GM12878 (cell line): ENCODE data around the gene CDCP2. TPM values are rescaled to one million over a fixed set of nuclear protein-coding genes. Genes with fewer than 3 reads are reported as not detected.

Source experiments
- CEBPZ ChIP-seq: fragments of 150-350 bp; IDR thresholded peaks from 2 replicates; pipeline ENCODE4 v1.6.1; 2016; ENCODE audit warnings: low read depth, low read length
- RELB ChIP-seq: fragments of 450-650 bp; IDR thresholded peaks from 2 replicates; pipeline ENCODE4 v1.6.1; 2017; ENCODE audit warnings: low read depth, mild to moderate bottlenecking, moderate library complexity
- TCF3 ChIP-seq: IDR thresholded peaks from 2 replicates; pipeline ENCODE4 v1.6.1; 2012; ENCODE audit warnings: low read depth, mild to moderate bottlenecking, low read length, borderline replicate concordance; ENCODE audit not compliant: insufficient read depth
- YBX1 ChIP-seq: fragments of 450-650 bp; IDR thresholded peaks from 2 replicates; pipeline ENCODE4 v1.6.1; 2016; ENCODE audit warnings: antibody characterized with exemption
- ZNF687 ChIP-seq: fragments of 450-650 bp; IDR thresholded peaks from 2 replicates; pipeline ENCODE4 v1.6.1; 2017; ENCODE audit warnings: mild to moderate bottlenecking, moderate library complexity
- polyA plus RNA-seq, 11 experiments: library from polyadenylated mRNA; depleted of rRNA in 4 of 11; unstranded in 6 of 11; stranded (reverse) in 5 of 11; fragments of >200 nt; fragmentation: Nextera tagmentation in 4 of 11; fragmentation: Illumina TruSeq in 1 of 11; extraction: Ambion mirVana in 4 of 11; extraction: Trizol in 1 of 11; gene quantifications; 1 replicate in 1 of 11; 2 replicates in 10 of 11; pipeline versions ENCODE4 v1.2.1 to v1.2.3, GENCODE V29; 2011 to 2016; ENCODE audit warnings: inconsistent platforms in 2 of 11, missing spikeins in 2 of 11, low read depth in 1 of 11
- total RNA-seq, 4 experiments: library from RNA; depleted of rRNA in 3 of 4; stranded (reverse); fragments of >200 nt in 3 of 4; fragmentation: Illumina TruSeq in 1 of 4; extraction: Trizol in 1 of 4; gene quantifications; 2 replicates each; pipeline versions ENCODE4 v1.2.1 to v1.2.3, GENCODE V29; 2013 to 2021

The CDCP2 gene
- total and polyA plus RNA-seq, 10 of the 15 experiments (the other 5 are each of a cell fraction or from before 2014, with no cell fraction given): 0.06 TPM; not detected in 9

- TF ChIP-seq ZNF687 (no peak), YBX1 (no peak), RELB (no peak), TCF3 (no peak), CEBPZ (no peak)
These were observed 37.8 kb downstream of the CDCP2 start (continued) for GRCh38 chr1:54114955-54115354.
